OCI-LY1 (cell line): ENCODE results near the gene TRRAP.

Experiments used
- EZH2 ChIP-seq: fragments of 200-600 bp; sonication (generic), shearing (Covaris generic); IDR thresholded peaks from 2 replicates; pipeline ENCODE4 v1.8.0; 2017; ENCODE audit warnings: borderline replicate concordance, mixed run types, mild to moderate bottlenecking, antibody characterized with exemption, low read length, moderate library complexity, mixed read lengths
- TF ChIP-seq, protein P1 (sequence below): fragments of 200-600 bp; sonication (generic), shearing (Covaris generic); IDR thresholded peaks from 2 replicates; pipeline ENCODE4 v1.5.1; 2017; ENCODE audit warnings: mild to moderate bottlenecking, antibody characterized with exemption, low read length, moderate library complexity, mixed read lengths

DNA sequence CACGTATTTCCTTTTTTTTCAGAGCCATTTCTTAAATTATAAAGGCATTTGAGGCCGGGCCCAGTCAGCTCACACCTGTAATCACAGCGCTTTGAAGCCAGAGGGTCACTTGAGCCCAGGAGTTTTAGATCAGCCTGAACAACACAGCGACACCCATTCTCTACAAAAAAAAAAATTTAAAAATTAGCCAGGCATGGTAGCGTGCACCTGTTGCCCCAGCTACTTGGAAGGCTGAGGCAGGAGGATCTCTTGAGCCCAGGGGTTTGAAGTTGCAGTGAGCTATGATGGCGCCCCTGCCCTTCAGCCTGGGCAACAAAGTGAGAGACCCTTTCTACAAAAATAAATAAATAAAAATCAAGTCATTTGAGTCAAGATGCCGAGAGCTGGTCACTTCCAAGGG, 11.6 kb upstream of the TRRAP start:
- TF ChIP-seq, protein P1, sequence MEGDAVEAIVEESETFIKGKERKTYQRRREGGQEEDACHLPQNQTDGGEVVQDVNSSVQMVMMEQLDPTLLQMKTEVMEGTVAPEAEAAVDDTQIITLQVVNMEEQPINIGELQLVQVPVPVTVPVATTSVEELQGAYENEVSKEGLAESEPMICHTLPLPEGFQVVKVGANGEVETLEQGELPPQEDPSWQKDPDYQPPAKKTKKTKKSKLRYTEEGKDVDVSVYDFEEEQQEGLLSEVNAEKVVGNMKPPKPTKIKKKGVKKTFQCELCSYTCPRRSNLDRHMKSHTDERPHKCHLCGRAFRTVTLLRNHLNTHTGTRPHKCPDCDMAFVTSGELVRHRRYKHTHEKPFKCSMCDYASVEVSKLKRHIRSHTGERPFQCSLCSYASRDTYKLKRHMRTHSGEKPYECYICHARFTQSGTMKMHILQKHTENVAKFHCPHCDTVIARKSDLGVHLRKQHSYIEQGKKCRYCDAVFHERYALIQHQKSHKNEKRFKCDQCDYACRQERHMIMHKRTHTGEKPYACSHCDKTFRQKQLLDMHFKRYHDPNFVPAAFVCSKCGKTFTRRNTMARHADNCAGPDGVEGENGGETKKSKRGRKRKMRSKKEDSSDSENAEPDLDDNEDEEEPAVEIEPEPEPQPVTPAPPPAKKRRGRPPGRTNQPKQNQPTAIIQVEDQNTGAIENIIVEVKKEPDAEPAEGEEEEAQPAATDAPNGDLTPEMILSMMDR, result no peak
- TF ChIP-seq EZH2, result no peak
